H9 (cell line): Measurements from ENCODE around the gene CCDC178. TPM values are rescaled to one million over a fixed set of nuclear protein-coding genes. Genes with fewer than 3 reads are reported as not detected.

ENCODE experiments used
- DNase-seq: peaks from one replicate; pipeline ENCODE4 v3.0.0-alpha.2; 2017
- H2AFZ ChIP-seq: one replicate; pipeline ENCODE4 v1.6.1; 2013; ENCODE audit warnings: mild to moderate bottlenecking, low read length, control low read depth, moderate library complexity
- H2AK5ac ChIP-seq: 2 replicates; pipeline ENCODE4 v1.6.1; 2013; ENCODE audit warnings: low read length, control low read depth, mixed read lengths; ENCODE audit not compliant: insufficient read length
- H2BK120ac ChIP-seq: one replicate; pipeline ENCODE4 v1.6.1; 2013; ENCODE audit warnings: low read depth, mild to moderate bottlenecking, low read length, control low read depth, inconsistent platforms; ENCODE audit not compliant: poor library complexity, severe bottlenecking
- H2BK12ac ChIP-seq: 2 replicates; pipeline ENCODE4 v1.6.1; 2013; ENCODE audit warnings: low read length, control low read depth, mixed read lengths, low read depth; ENCODE audit not compliant: insufficient read length
- H2BK15ac ChIP-seq: 2 replicates; pipeline ENCODE4 v1.6.1; 2013; ENCODE audit warnings: low read depth, low read length, control low read depth
- H2BK20ac ChIP-seq: one replicate; pipeline ENCODE4 v1.6.1; 2013; ENCODE audit warnings: low read depth, mild to moderate bottlenecking, low read length, control low read depth, inconsistent platforms; ENCODE audit not compliant: poor library complexity, severe bottlenecking
- H2BK5ac ChIP-seq: 2 replicates; pipeline ENCODE4 v1.6.1; 2013; ENCODE audit warnings: low read length, control low read depth, mixed read lengths; ENCODE audit not compliant: insufficient read length
- H3K14ac ChIP-seq: 2 replicates; pipeline ENCODE4 v1.6.1; 2013; ENCODE audit warnings: low read length, control low read depth; ENCODE audit not compliant: insufficient read depth
- H3K18ac ChIP-seq: 2 replicates; pipeline ENCODE4 v1.6.1; 2013; ENCODE audit warnings: low read depth, mild to moderate bottlenecking, mixed read lengths, low read length, control low read depth; ENCODE audit not compliant: insufficient read length
- H3K23ac ChIP-seq: 2 replicates; pipeline ENCODE4 v1.6.1; 2013; ENCODE audit warnings: low read length, control low read depth, mixed read lengths, low read depth; ENCODE audit not compliant: insufficient read length
- H3K23me2 ChIP-seq: 2 replicates; pipeline ENCODE4 v1.6.1; 2013; ENCODE audit warnings: low read depth, mild to moderate bottlenecking, mixed read lengths, low read length, control low read depth; ENCODE audit not compliant: insufficient read length, poor library complexity, severe bottlenecking
- H3K27ac ChIP-seq: 2 replicates; pipeline ENCODE4 v1.5.1; 2013; ENCODE audit warnings: low read length, control low read depth, mixed read lengths, low read depth; ENCODE audit not compliant: insufficient read length
- H3K27me3 ChIP-seq: 2 replicates; pipeline ENCODE4 v1.6.1; 2013; ENCODE audit warnings: low read length, control low read depth, inconsistent platforms; ENCODE audit not compliant: insufficient read depth
- H3K4ac ChIP-seq: 2 replicates; pipeline ENCODE4 v1.6.1; 2013; ENCODE audit warnings: low read depth, mild to moderate bottlenecking, control low read depth, inconsistent platforms, low read length, moderate library complexity
- H3K4me1 ChIP-seq: 2 replicates; pipeline ENCODE4 v1.6.1; 2013; ENCODE audit warnings: low read length, control low read depth, inconsistent platforms; ENCODE audit not compliant: insufficient read depth
- H3K4me2 ChIP-seq: 2 replicates; pipeline ENCODE4 v1.6.1; 2013; ENCODE audit warnings: low read length, control low read depth, mixed read lengths; ENCODE audit not compliant: insufficient read length, insufficient read depth
- H3K56ac ChIP-seq: 2 replicates; pipeline ENCODE4 v1.6.1; 2013; ENCODE audit warnings: low read depth, mild to moderate bottlenecking, mixed read lengths, low read length, control low read depth; ENCODE audit not compliant: insufficient read length
- H3K79me1 ChIP-seq: 2 replicates; pipeline ENCODE4 v1.6.1; 2013; ENCODE audit warnings: low read depth, mild to moderate bottlenecking, moderate library complexity, low read length, control low read depth, inconsistent platforms; ENCODE audit not compliant: insufficient read depth, poor library complexity, severe bottlenecking
- H3K79me2 ChIP-seq: 2 replicates; pipeline ENCODE4 v1.6.1; 2013; ENCODE audit warnings: low read length, control low read depth, inconsistent platforms; ENCODE audit not compliant: insufficient read depth
- H3K9ac ChIP-seq: 2 replicates; pipeline ENCODE4 v1.6.1; 2013; ENCODE audit warnings: low read length, control low read depth, mixed read lengths; ENCODE audit not compliant: insufficient read length; ENCODE audit errors: extremely low read depth
- H3K9me3 ChIP-seq: one replicate; pipeline ENCODE4 v1.6.1; 2013; ENCODE audit warnings: low read depth, low read length, inconsistent platforms; ENCODE audit not compliant: control insufficient read depth
- H3T11ph ChIP-seq: one replicate; pipeline ENCODE4 v1.6.1; 2013; ENCODE audit warnings: mild to moderate bottlenecking, low read length, control low read depth, inconsistent platforms
- H4K20me1 ChIP-seq: one replicate; pipeline ENCODE4 v1.6.1; 2013; ENCODE audit not compliant: control insufficient read depth, insufficient read length, insufficient read depth
- H4K5ac ChIP-seq: 2 replicates; pipeline ENCODE4 v1.6.1; 2013; ENCODE audit warnings: low read depth, mild to moderate bottlenecking, mixed read lengths, low read length, control low read depth; ENCODE audit not compliant: insufficient read length
- H4K8ac ChIP-seq: replicated peaks from 2 replicates; pipeline ENCODE4 v1.6.1; 2013; ENCODE audit warnings: low read length, control low read depth, mixed read lengths, low read depth; ENCODE audit not compliant: insufficient read length
- H4K91ac ChIP-seq: 2 replicates; pipeline ENCODE4 v1.6.1; 2013; ENCODE audit warnings: low read depth, mild to moderate bottlenecking, moderate library complexity, mixed read lengths, low read length, control low read depth; ENCODE audit not compliant: insufficient read length
- H3K27ac Mint-ChIP-seq, 3 experiments: 2 replicates in 2 of 3; 3 replicates in 1 of 3; pipeline ENCODE4 v1.8.0; 2020 to 2021; ENCODE audit warnings: mixed read lengths in 3 of 3, mild to moderate bottlenecking in 1 of 3, moderate library complexity in 1 of 3
- H3K27me3 Mint-ChIP-seq: 2 replicates; pipeline ENCODE4 v1.8.0; 2021; ENCODE audit warnings: low read depth, mild to moderate bottlenecking, moderate library complexity, mixed read lengths
- H3K36me3 Mint-ChIP-seq, 3 experiments: 2 replicates in 2 of 3; 3 replicates in 1 of 3; pipeline ENCODE4 v1.8.0; 2020 to 2021; ENCODE audit warnings: low read depth in 3 of 3, mixed read lengths in 3 of 3; ENCODE audit not compliant: insufficient read depth in 1 of 3
- H3K4me1 Mint-ChIP-seq, 2 experiments: 2 replicates each; pipeline ENCODE4 v1.8.0; 2020; ENCODE audit warnings: mixed read lengths in 2 of 2
- H3K4me3 Mint-ChIP-seq, 2 experiments: 2 replicates in 1 of 2; 3 replicates in 1 of 2; pipeline ENCODE4 v1.8.0; 2020 to 2021; ENCODE audit warnings: mild to moderate bottlenecking in 2 of 2, mixed read lengths in 2 of 2, moderate library complexity in 1 of 2
- H3K9me3 Mint-ChIP-seq, 2 experiments: 2 replicates in 1 of 2; 3 replicates in 1 of 2; pipeline ENCODE4 v1.8.0; 2020; ENCODE audit warnings: mild to moderate bottlenecking in 2 of 2, mixed read lengths in 2 of 2, moderate library complexity in 1 of 2
- WGBS: extraction: QIAGEN DNeasy Blood & Tissue Kit; methylation state at CpG from one replicate; pipeline ENCODE4 v1.1.7; 2013; ENCODE audit warnings: missing lambda C conversion rate, low lambda C conversion rate, mixed read lengths; ENCODE audit not compliant: insufficient read length; ENCODE audit errors: extremely low coverage; 5-methylcytosine and 5-hydroxymethylcytosine counted together
- total RNA-seq: library from RNA; stranded (reverse); gene quantifications from 2 replicates; pipeline ENCODE4 v1.2.1, GENCODE V29; 2021
- TF ChIP-seq, protein P1 (sequence below): fragments of 200-600 bp; sonication (generic); conservative IDR thresholded peaks from 3 replicates; pipeline ENCODE4 v1.8.0; 2021; ENCODE audit warnings: antibody characterized with exemption, mild to moderate bottlenecking

Gene CCDC178
- total RNA-seq, 1 experiment from 2014 or later: not detected

GRCh38 chr18:33282709-33283333, 157.7 kb downstream of the CCDC178 start:
- H2BK12ac ChIP-seq: no peak overlapping the region
- H4K8ac ChIP-seq: no peak overlapping the region
- Mint-ChIP-seq H3K4me3 (no peak overlapping the region), H3K36me3 (no peaks in the 10 kb centered on the region), H3K4me1 (peaks cover 1 to 2% of the 10 kb centered on the region in 2 experiments), H3K27ac (peak overlapping the region in 1 of 3 experiments; percentile 65; a peak in 1 of 7 replicates), H3K9me3 (no peaks in the 10 kb centered on the region; a peak in 1 of 5 replicates), H3K27me3 (no peaks in the 10 kb centered on the region)
- no peak overlapping the region for H2AFZ ChIP-seq
- H2BK15ac ChIP-seq: no peak overlapping the region
- H3K23ac ChIP-seq: no peak overlapping the region
- no peak overlapping the region for H4K5ac ChIP-seq
- H3T11ph ChIP-seq: no peak overlapping the region
- H3K4ac ChIP-seq: no peak overlapping the region
- no peak overlapping the region for H3K14ac ChIP-seq
- TF ChIP-seq, protein P1, sequence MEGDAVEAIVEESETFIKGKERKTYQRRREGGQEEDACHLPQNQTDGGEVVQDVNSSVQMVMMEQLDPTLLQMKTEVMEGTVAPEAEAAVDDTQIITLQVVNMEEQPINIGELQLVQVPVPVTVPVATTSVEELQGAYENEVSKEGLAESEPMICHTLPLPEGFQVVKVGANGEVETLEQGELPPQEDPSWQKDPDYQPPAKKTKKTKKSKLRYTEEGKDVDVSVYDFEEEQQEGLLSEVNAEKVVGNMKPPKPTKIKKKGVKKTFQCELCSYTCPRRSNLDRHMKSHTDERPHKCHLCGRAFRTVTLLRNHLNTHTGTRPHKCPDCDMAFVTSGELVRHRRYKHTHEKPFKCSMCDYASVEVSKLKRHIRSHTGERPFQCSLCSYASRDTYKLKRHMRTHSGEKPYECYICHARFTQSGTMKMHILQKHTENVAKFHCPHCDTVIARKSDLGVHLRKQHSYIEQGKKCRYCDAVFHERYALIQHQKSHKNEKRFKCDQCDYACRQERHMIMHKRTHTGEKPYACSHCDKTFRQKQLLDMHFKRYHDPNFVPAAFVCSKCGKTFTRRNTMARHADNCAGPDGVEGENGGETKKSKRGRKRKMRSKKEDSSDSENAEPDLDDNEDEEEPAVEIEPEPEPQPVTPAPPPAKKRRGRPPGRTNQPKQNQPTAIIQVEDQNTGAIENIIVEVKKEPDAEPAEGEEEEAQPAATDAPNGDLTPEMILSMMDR: no peak; the same call in 2 of the 3 replicates
- H4K20me1 ChIP-seq: no peaks in the 10 kb centered on the region
- H2BK20ac ChIP-seq: no peak overlapping the region
- H3K27ac ChIP-seq: no peak overlapping the region
- no peaks in the 10 kb centered on the region for H3K79me2 ChIP-seq
- no peaks in the 10 kb centered on the region for H3K9me3 ChIP-seq
- H3K23me2 ChIP-seq: no peaks in the 10 kb centered on the region
- H3K4me1 ChIP-seq: no peaks in the 10 kb centered on the region
- no peaks in the 10 kb centered on the region for H3K79me1 ChIP-seq
- H3K27me3 ChIP-seq: no peaks in the 10 kb centered on the region
- no peak overlapping the region for H3K18ac ChIP-seq
- no peak overlapping the region for H4K91ac ChIP-seq
- no peak overlapping the region for H2BK120ac ChIP-seq
- no peak overlapping the region for H3K56ac ChIP-seq
- H3K9ac ChIP-seq: no peak overlapping the region
- DNase-seq: peak; percentile 38
- H2AK5ac ChIP-seq: no peak overlapping the region
- H3K4me2 ChIP-seq: no peak overlapping the region
- H2BK5ac ChIP-seq: no peak overlapping the region
- WGBS: no CpG with 5 or more reads among the region's 6 CpGs
